B cell (primary cell): ENCODE data around the gene ZNF462. TPM values are rescaled to one million over a fixed set of nuclear protein-coding genes. Genes with fewer than 3 reads are reported as not detected.

Source experiments
- ATAC-seq: fragments of 200-7000 bp; cut with Tn5 transposase; one replicate; pipeline ENCODE4 v1.10.0; 2021; ENCODE audit warnings: low read depth, mild to moderate bottlenecking, moderate number of reproducible peaks, moderate library complexity
- CTCF ChIA-PET: fragments of 350-600 bp; sonication (Branson Sonifier 250); formaldehyde crosslinking; loops from one replicate; lab custom pipeline; 2021; ENCODE audit warnings: antibody characterized with exemption, inconsistent platforms; lab: Charles Lee
- POLR2A ChIA-PET: fragments of 350-600 bp; sonication (Branson Sonifier 250); formaldehyde crosslinking; loops from one replicate; lab custom pipeline; 2021; ENCODE audit warnings: antibody characterized with exemption; lab: Charles Lee
- DNase-seq: peaks from one replicate; pipeline ENCODE4 v3.0.0; 2013
- H2AFZ ChIP-seq: 2 replicates; pipeline ENCODE4 v1.6.1; 2012; ENCODE audit warnings: mild to moderate bottlenecking, low read depth, low read length; ENCODE audit not compliant: insufficient read depth, poor library complexity, severe bottlenecking
- H3K27ac ChIP-seq, 2 donors: 1 replicate in 1 of 2; 2 replicates in 1 of 2; pipeline ENCODE4 v1.5.1; 2012 to 2013; ENCODE audit warnings: low read length in 2 of 2, mild to moderate bottlenecking in 2 of 2, moderate library complexity in 1 of 2
- H3K27me3 ChIP-seq, 4 experiments: fragments of 200-600 bp in 1 of 4; sonication (generic) in 1 of 4; replicated peaks in 1 of 4; 1 replicate in 2 of 4; 2 replicates in 2 of 4; pipeline versions ENCODE4 v1.6.1 to v1.7.0; 2013 to 2016; ENCODE audit warnings: low read length in 3 of 4, mild to moderate bottlenecking in 2 of 4, mixed read lengths in 1 of 4, moderate library complexity in 1 of 4; ENCODE audit not compliant: insufficient read depth in 4 of 4, control insufficient read depth in 3 of 4; ENCODE audit errors: control extremely low read depth in 1 of 4
- H3K36me3 ChIP-seq, 2 experiments: replicated peaks in 1 of 2; 1 replicate in 1 of 2; 2 replicates in 1 of 2; pipeline versions ENCODE4 v1.6.1 to v1.7.1; 2013; ENCODE audit warnings: low read length in 1 of 2; ENCODE audit not compliant: insufficient read depth in 2 of 2, control insufficient read depth in 1 of 2; ENCODE audit errors: control extremely low read depth in 1 of 2, extremely low read depth in 1 of 2
- H3K4me1 ChIP-seq, 2 donors: fragments of 200-600 bp in 1 of 2; sonication (generic) in 1 of 2; 1 replicate in 1 of 2; 2 replicates in 1 of 2; pipeline versions ENCODE4 v1.5.1 to v1.6.1; 2013 to 2017; ENCODE audit warnings: low read length in 2 of 2; ENCODE audit not compliant: control insufficient read depth in 2 of 2, insufficient read depth in 2 of 2
- H3K4me2 ChIP-seq: replicated peaks from 2 replicates; pipeline ENCODE3; 2012; ENCODE audit warnings: mild to moderate bottlenecking, low read depth, low read length; ENCODE audit not compliant: poor library complexity, severe bottlenecking
- H3K4me3 ChIP-seq, 5 experiments: fragments of 200-600 bp in 1 of 5; sonication (generic) in 1 of 5; 1 replicate in 3 of 5; 2 replicates in 2 of 5; pipeline versions ENCODE4 v1.5.1 to v1.7.0; 2011 to 2016; ENCODE audit warnings: low read length in 4 of 5, mild to moderate bottlenecking in 4 of 5, low read depth in 2 of 5, control low read depth in 1 of 5, moderate library complexity in 1 of 5; ENCODE audit not compliant: insufficient read depth in 1 of 5; ENCODE audit errors: control extremely low read depth in 1 of 5, extremely low read depth in 1 of 5
- H3K79me2 ChIP-seq: fragments of 200-600 bp; sonication (generic); one replicate; pipeline ENCODE4 v1.6.0; 2016; ENCODE audit warnings: low read length; ENCODE audit not compliant: control insufficient read depth, insufficient read depth
- H3K9ac ChIP-seq: fragments of 200-600 bp; sonication (generic); 2 replicates; pipeline ENCODE4 v1.6.1; 2017; ENCODE audit warnings: mild to moderate bottlenecking, low read length, moderate library complexity
- H3K9me3 ChIP-seq, 3 donors: one replicate each; pipeline versions ENCODE4 v1.6.1 to v1.7.1; 2013; ENCODE audit warnings: low read length in 2 of 3; ENCODE audit not compliant: control insufficient read depth in 2 of 3, insufficient read depth in 1 of 3; ENCODE audit errors: control extremely low read depth in 1 of 3
- H4K20me1 ChIP-seq: 2 replicates; pipeline ENCODE4 v1.6.0; 2012; ENCODE audit warnings: mild to moderate bottlenecking, low read length; ENCODE audit not compliant: insufficient read depth, control insufficient read depth, poor library complexity, severe bottlenecking
- H3K27ac Mint-ChIP-seq: one replicate; pipeline ENCODE4 v1.8.0; 2021; ENCODE audit warnings: mixed read lengths
- H3K27me3 Mint-ChIP-seq: one replicate; pipeline ENCODE4 v1.8.0; 2021; ENCODE audit warnings: mixed read lengths
- H3K4me1 Mint-ChIP-seq: one replicate; pipeline ENCODE4 v1.8.0; 2021; ENCODE audit warnings: mixed read lengths
- H3K4me3 Mint-ChIP-seq: one replicate; pipeline ENCODE4 v1.8.0; 2021; ENCODE audit warnings: mixed read lengths
- H3K9me3 Mint-ChIP-seq: one replicate; pipeline ENCODE4 v1.8.0; 2022; ENCODE audit warnings: mixed read lengths; ENCODE audit not compliant: insufficient read depth
- CTCF ChIP-seq: fragments of 200-600 bp; IDR thresholded peaks from one replicate; pipeline ENCODE4 v1.8.0; 2022; ENCODE audit warnings: antibody characterized with exemption, mild to moderate bottlenecking
- EZH2 ChIP-seq: IDR thresholded peaks from 2 replicates; pipeline ENCODE4 v1.6.1; 2012; ENCODE audit warnings: borderline replicate concordance, low read depth, mild to moderate bottlenecking, moderate library complexity, low read length; ENCODE audit not compliant: insufficient read depth, poor library complexity, severe bottlenecking
- WGBS: methylation state at CpG from one replicate; pipeline ENCODE4 v1.1.5; 2013; ENCODE audit warnings: missing lambda C conversion rate; ENCODE audit not compliant: insufficient coverage; 5-methylcytosine and 5-hydroxymethylcytosine counted together
- intact Hi-C: fragments of 100-400 bp; cut with micrococcal nuclease; formaldehyde crosslinking; loops from one replicate; pipeline ENCODE4 v1.10.0; 2022
- polyA plus RNA-seq: library from polyadenylated mRNA; depleted of rRNA; stranded (reverse); fragments of >200 nt; gene quantifications from 2 replicates; pipeline ENCODE4 v1.2.3, GENCODE V29; 2012
- total RNA-seq, 2 donors: library from RNA; stranded (reverse); fragments of 120-200 nt in 1 of 2; gene quantifications; 1 replicate in 1 of 2; 2 replicates in 1 of 2; pipeline versions ENCODE4 v1.2.3 to v1.2.4, GENCODE V29; 2013 to 2022

ZNF462 gene
- total and polyA plus RNA-seq, 2 donors (not counting 1 experiment from before 2014, with no cell fraction given) = not detected

DNA sequence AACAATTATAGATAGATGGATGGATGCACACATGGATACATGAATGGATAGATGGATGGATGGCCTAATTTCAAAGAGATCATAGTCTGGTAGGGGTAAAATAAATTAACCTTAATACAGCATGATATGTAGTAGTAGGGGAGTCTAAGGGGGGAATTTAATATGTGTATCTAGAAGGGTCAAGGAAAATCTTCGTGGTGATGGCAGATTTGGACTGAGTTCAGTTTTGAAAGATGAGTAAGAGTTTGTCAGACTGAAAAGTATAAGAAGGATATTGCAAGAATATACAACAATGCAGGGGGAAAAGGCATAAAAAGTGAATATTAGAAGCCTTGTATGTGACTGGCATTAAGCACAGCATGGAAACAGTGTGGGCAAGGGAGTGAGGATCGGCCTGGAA lies 98.7 kb downstream of the ZNF462 start:
- TF ChIP-seq CTCF (no peak), EZH2 (no peak)
- Histone ChIP-seq H3K4me2 (no peak overlapping the region), H3K9ac (no peak overlapping the region), H3K4me1 (no peaks in the 10 kb centered on the region), H3K9me3 (no peaks in the 10 kb centered on the region), H3K27ac (no peak overlapping the region), H4K20me1 (no peaks in the 10 kb centered on the region), H3K79me2 (no peaks in the 10 kb centered on the region), H3K27me3 (no peaks in the 10 kb centered on the region), H3K4me3 (no peak overlapping the region), H2AFZ (no peak overlapping the region), H3K36me3 (no peaks in the 10 kb centered on the region)
- Mint-ChIP-seq H3K27ac (no peak overlapping the region), H3K9me3 (peaks cover 4% of the 10 kb centered on the region), H3K4me3 (no peak overlapping the region), H3K27me3 (no peaks in the 10 kb centered on the region), H3K4me1 (no peaks in the 10 kb centered on the region)
- CTCF ChIA-PET = no interaction called here
- DNase-seq (no peak), ATAC-seq (no peak)
- POLR2A ChIA-PET = no interaction called here
- intact Hi-C loops = no loop called here
- WGBS = 73% methylated on average over 2 of the region's 2 CpGs

DNA sequence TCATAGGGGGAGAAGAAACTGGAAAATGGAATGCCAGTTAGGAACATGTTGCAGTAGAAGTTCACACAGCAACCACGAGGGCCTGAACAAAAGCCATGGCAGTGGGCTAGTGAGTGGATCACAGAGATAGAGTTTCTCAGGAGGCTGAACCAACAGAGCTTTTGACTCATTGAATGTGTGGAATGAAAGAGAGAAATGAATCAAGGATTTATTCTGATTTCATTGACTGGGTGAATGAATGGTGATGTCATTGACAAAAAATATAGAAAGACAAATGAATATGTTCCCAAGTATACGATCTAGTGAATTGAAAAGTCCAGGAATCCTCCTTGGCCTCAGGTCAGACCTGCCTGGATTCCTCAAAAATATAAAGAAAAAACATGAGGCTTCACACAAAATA lies 99.2 kb downstream of the ZNF462 start:
- Histone ChIP-seq H3K9ac (no peak overlapping the region), H3K9me3 (no peaks in the 10 kb centered on the region), H3K36me3 (no peaks in the 10 kb centered on the region), H3K79me2 (no peaks in the 10 kb centered on the region), H3K4me2 (no peak overlapping the region), H3K27me3 (no peaks in the 10 kb centered on the region), H3K27ac (no peak overlapping the region), H3K4me1 (no peaks in the 10 kb centered on the region), H2AFZ (no peak overlapping the region), H3K4me3 (no peak overlapping the region), H4K20me1 (no peaks in the 10 kb centered on the region)
- intact Hi-C loops = no loop called here
- TF ChIP-seq CTCF = no peak
- TF ChIP-seq EZH2 = no peak
- no peaks in the 10 kb centered on the region for H3K27me3 Mint-ChIP-seq
- no peaks in the 10 kb centered on the region for H3K4me1 Mint-ChIP-seq
- ATAC-seq (no peak), DNase-seq (no peak)
- no peak overlapping the region for H3K27ac Mint-ChIP-seq
- H3K4me3 Mint-ChIP-seq = no peak overlapping the region
- POLR2A ChIA-PET = no interaction called here
- CTCF ChIA-PET = no interaction called here
- WGBS = 60% methylated on average over 1 of the region's 2 CpGs
- H3K9me3 Mint-ChIP-seq = peaks cover 4% of the 10 kb centered on the region
